ENCODE measurements around the gene MIPEP. TPM values are rescaled to one million over a fixed set of nuclear protein-coding genes. Genes with fewer than 3 reads are reported as not detected.
"Not testable (repeated sequence)": the region's sequence is repeated elsewhere in the genome, so short reads cannot be mapped to it uniquely, and the experiment has no call there.

The MIPEP gene
- total RNA-seq, 2 experiments from 2014 or later = 13.2 to 15.5 TPM

DNA sequence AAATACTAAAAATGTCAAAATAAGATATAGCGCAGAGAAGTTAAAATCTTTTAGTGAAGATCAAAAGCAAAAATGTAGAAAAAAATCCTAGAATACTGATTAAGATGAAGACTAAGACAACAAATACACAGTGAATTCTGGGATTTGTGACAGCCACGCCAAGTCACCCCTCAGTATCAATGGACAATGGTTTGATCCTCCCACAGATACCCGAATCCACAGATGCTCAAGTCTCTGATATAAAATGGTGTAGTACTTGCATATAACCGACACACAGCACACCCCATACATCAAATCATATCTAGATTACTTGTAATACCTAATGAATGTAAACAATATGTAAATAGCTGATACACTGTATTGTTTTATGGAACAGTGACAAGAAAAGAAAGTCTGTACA, 5.9 kb downstream of the MIPEP start:
- DNase-seq (no peak), ATAC-seq (no peak)
- H3K36me3 Mint-ChIP-seq (ENCODE audit: low read depth) = peaks cover 17% of the 10 kb centered on the region
- CTCF ChIA-PET = no interaction called here
- no peak overlapping the region for H3K4me3 Mint-ChIP-seq
- no peaks in the 10 kb centered on the region for H3K27me3 Mint-ChIP-seq
- H3K9me3 Mint-ChIP-seq (ENCODE audit: low read depth) = no peaks in the 10 kb centered on the region
- intact Hi-C loops (cut with DNase I, micrococcal nuclease) = no loop called here
- H3K27ac Mint-ChIP-seq = no peak overlapping the region
- H3K4me1 Mint-ChIP-seq = peaks cover 14% of the 10 kb centered on the region
- POLR2A ChIA-PET = no interaction called here

DNA sequence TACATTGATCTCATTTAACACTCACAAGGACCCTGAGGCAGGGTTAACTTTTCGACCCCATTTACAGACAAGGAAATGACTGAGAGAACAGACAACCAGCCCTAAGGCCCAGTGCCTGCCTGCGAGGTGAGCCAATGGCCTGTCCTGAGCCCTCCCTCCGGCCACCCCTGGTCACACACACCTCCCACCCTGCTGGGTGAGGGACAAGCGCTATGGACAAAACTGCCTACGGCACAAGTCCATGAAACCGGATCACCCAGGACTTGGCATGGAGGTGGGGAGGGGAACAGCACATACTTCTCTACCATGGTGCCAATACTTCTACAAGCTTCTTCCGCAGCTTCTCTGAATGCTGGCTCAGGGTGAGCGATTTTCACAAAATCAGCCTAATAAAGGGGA, 7.8 kb downstream of the MIPEP start:
- H3K27me3 Mint-ChIP-seq; intact Hi-C loops (cut with DNase I, micrococcal nuclease); H3K4me1 Mint-ChIP-seq; H3K27ac Mint-ChIP-seq; CTCF ChIA-PET; H3K9me3 Mint-ChIP-seq (ENCODE audit: low read depth); DNase-seq; H3K4me3 Mint-ChIP-seq; POLR2A ChIA-PET; ATAC-seq: not testable (repeated sequence)
- H3K36me3 Mint-ChIP-seq (ENCODE audit: low read depth) = peaks cover 20% of the 10 kb centered on the region

- H3K4me3 Mint-ChIP-seq; intact Hi-C loops (cut with DNase I, micrococcal nuclease); H3K27me3 Mint-ChIP-seq; H3K4me1 Mint-ChIP-seq; H3K27ac Mint-ChIP-seq; CTCF ChIA-PET; H3K9me3 Mint-ChIP-seq (ENCODE audit: low read depth); DNase-seq; ATAC-seq; POLR2A ChIA-PET: not testable (repeated sequence)
- peaks cover 22% of the 10 kb centered on the region for H3K36me3 Mint-ChIP-seq (ENCODE audit: low read depth)
These were observed 8.5 kb downstream of the MIPEP start for GRCh38 chr13:23880493-23881401.

- Mint-ChIP-seq H3K4me3 (no peak overlapping the region), H3K4me1 (no peaks in the 10 kb centered on the region), H3K36me3 (ENCODE audit: low read depth) (peaks cover 13% of the 10 kb centered on the region), H3K9me3 (ENCODE audit: low read depth) (no peaks in the 10 kb centered on the region), H3K27me3 (no peaks in the 10 kb centered on the region), H3K27ac (no peak overlapping the region)
- ChIA-PET POLR2A (no interaction called here), CTCF (interaction anchor here (0.6 kb wide), 1 partner anchor 153 kb away, joined by 3 read pairs; no protein-coding TSS in a partner anchor)
- intact Hi-C loops (cut with DNase I, micrococcal nuclease) = loop anchor here in 1 of 2 experiments (10.0 kb wide), 1 partner anchor 162 kb away; no protein-coding TSS in a partner anchor
- ATAC-seq (no peak), DNase-seq (no peak)
These were observed 11.9 kb downstream of the MIPEP start for GRCh38 chr13:23877286-23877685.

DNA sequence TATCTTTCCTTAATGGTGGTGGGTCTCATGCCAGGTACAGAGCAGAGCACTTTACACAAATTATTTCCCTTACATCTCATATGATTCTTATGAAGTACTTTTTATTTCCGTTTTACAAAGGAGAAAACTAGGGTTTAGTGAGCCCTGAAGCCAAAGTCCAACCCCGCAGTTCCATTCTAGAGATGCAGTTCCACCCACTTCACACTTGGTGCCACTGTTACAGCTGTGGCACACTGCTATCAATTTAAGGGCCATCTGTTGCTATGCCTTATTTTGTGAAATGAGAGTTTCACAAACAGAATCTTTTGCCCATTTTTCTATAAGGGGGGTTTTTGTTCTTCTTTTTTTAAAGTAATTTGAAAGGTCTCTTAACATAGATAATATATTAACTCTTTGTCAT, 12.9 kb downstream of the MIPEP start:
- peaks cover 11% of the 10 kb centered on the region for H3K36me3 Mint-ChIP-seq (ENCODE audit: low read depth)
- DNase-seq (no peak), ATAC-seq (no peak)
- H3K27me3 Mint-ChIP-seq = no peaks in the 10 kb centered on the region
- POLR2A ChIA-PET = no interaction called here
- CTCF ChIA-PET = interaction anchor here (0.6 kb wide), 1 partner anchor 179 kb away, joined by 3 read pairs; no protein-coding TSS in a partner anchor
- intact Hi-C loops (cut with DNase I, micrococcal nuclease) = loop anchor here in 1 of 2 experiments (10.0 kb wide), 1 partner anchor 161 kb away; no protein-coding TSS in a partner anchor
- H3K9me3 Mint-ChIP-seq (ENCODE audit: low read depth) = no peaks in the 10 kb centered on the region
- H3K4me3 Mint-ChIP-seq = no peak overlapping the region
- H3K27ac Mint-ChIP-seq = no peak overlapping the region
- H3K4me1 Mint-ChIP-seq = no peaks in the 10 kb centered on the region

DNA sequence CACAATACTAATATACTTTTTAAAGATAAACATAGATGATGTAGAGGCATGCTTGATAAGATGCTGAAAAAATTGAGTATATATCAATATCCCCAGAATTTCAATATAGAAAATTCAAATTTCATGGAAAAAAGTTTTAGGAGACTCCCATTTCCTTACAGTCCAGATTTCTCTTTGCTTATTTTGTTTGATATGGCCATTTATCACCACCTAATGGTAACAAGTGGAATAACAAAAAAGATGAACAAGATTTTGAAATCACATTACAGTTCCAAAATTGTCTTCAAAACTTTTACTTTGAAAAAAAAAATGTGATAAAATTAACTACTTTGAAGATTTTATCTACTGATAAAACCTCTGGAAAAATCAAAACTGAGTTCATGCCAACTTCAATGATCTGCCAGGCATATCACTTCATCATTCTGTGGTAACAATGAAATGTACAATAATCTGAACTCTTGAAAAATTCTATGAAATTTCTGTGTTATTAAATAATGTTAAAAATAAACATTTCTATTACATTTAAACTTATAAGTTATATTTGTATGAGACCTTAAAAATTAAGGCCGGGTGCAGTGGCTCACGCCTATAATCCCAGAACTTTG, 17.5 kb downstream of the MIPEP start:
- POLR2A ChIA-PET = no interaction called here
- Mint-ChIP-seq H3K9me3 (ENCODE audit: low read depth) (no peaks in the 10 kb centered on the region), H3K4me3 (no peak overlapping the region), H3K4me1 (no peaks in the 10 kb centered on the region), H3K36me3 (ENCODE audit: low read depth) (peaks cover 2% of the 10 kb centered on the region), H3K27ac (no peak overlapping the region), H3K27me3 (no peaks in the 10 kb centered on the region)
- intact Hi-C loops (cut with DNase I, micrococcal nuclease) = loop anchor here (1.0 to 10.0 kb wide), 5 partner anchors 155 to 405 kb away; no protein-coding TSS in a partner anchor
- ATAC-seq (no peak), DNase-seq (no peak)
- CTCF ChIA-PET = no interaction called here

DNA sequence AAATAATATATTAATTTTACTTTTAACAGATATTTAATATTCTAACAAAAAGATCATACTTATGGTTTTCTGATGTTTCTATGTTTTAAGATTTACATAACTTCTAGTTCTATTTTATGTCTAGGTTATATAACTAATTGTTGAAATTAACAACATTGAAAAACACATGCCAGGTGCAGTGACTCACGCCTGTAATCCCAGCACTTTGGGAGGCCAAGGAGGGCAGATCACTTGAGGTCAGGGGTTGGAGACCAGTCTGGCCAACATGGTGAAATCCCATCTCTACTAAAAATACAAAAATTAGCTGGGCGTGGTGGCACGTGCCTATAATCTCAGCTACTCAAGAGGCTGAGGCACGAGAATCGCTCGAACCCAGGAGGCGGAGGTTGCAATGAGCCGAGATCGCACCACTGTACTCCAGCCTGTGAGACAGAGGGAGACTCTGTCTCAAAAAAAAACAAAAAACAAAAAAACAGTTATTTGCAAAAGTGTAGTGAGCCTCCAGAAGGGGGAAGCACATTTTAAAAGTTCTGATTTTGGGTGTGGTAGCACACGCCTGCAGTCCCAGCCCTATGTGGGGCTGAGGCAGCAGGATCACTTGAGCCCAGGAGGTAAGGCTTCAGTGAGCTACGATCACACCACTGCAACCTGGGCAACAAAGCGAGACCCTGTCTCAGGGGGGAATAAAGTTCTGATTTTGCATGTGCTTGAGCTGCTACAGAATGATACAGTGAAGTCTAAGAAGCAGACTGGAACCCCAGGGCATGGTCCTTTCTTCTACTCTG, 18.7 kb downstream of the MIPEP start:
- peaks cover 2% of the 10 kb centered on the region for H3K36me3 Mint-ChIP-seq (ENCODE audit: low read depth)
- intact Hi-C loops (cut with DNase I, micrococcal nuclease) = loop anchor here (1.0 to 10.0 kb wide), 5 partner anchors 154 to 404 kb away; no protein-coding TSS in a partner anchor
- no peaks in the 10 kb centered on the region for H3K27me3 Mint-ChIP-seq
- no peaks in the 10 kb centered on the region for H3K4me1 Mint-ChIP-seq
- no peak overlapping the region for H3K27ac Mint-ChIP-seq
- H3K4me3 Mint-ChIP-seq = no peak overlapping the region
- ChIA-PET POLR2A (no interaction called here), CTCF (interaction anchor here (0.9 kb wide), 1 partner anchor 19 kb away, joined by 3 read pairs; the partner anchor contains the start of gene MIPEP)
- DNase-seq = no peak
- ATAC-seq = no peak
- no peaks in the 10 kb centered on the region for H3K9me3 Mint-ChIP-seq (ENCODE audit: low read depth)

DNA sequence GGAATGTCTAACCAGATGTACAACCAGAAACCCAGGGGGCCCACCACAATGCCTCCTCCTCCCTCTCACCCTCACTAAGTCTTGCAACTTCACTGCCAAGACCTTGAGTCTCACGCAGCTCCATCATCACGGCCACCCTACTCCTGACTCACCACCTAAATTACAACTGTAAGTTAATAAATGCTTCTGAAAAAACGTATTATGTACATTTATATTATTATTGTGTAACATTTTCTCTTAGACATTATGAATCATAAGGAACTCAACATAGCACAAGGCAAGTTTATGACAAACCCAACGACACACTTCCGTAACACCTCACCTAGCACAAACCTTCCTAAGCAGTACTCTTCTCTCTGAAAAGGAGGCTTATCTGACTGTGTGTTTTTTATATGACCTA, 20.7 kb downstream of the MIPEP start:
- no peaks in the 10 kb centered on the region for H3K4me1 Mint-ChIP-seq
- no peaks in the 10 kb centered on the region for H3K9me3 Mint-ChIP-seq (ENCODE audit: low read depth)
- no peak overlapping the region for H3K4me3 Mint-ChIP-seq
- ChIA-PET CTCF (interaction anchor here (0.9 to 1.2 kb wide), 4 partner anchors 11 to 401 kb away, joined by 3 to 6 read pairs (median 4); no protein-coding TSS in a partner anchor), POLR2A (no interaction called here)
- no peaks in the 10 kb centered on the region for H3K27me3 Mint-ChIP-seq
- ATAC-seq (no peak), DNase-seq (no peak)
- intact Hi-C loops (cut with DNase I, micrococcal nuclease) = no loop called here
- peaks cover 2% of the 10 kb centered on the region for H3K36me3 Mint-ChIP-seq (ENCODE audit: low read depth)
- no peak overlapping the region for H3K27ac Mint-ChIP-seq

DNA sequence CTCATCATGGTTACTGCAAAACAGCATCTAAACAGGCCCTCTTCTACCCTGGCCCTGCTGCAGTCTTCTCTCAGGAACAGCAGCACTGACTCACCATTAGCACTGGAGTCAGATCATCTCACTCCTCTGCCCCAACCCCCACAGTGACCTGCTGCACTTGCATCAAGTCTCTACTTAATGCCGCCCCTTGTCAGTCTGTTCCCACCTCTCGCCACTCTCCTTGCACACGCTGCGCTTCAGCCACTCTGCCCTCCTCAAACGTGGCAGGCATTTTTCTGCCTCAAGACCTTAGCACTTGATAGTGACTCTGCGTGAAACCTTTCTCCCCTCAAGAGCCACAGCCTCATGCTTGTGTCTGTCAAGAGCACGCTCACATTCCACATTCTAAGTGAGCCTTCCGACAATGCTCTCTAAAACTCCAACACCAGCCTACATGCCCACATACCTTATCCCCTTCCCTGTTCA, 22.1 kb downstream of the MIPEP start:
- POLR2A ChIA-PET = no interaction called here
- intact Hi-C loops (cut with DNase I, micrococcal nuclease) = no loop called here
- Mint-ChIP-seq H3K27ac (no peak overlapping the region), H3K4me1 (no peaks in the 10 kb centered on the region), H3K4me3 (no peak overlapping the region), H3K27me3 (no peaks in the 10 kb centered on the region), H3K9me3 (ENCODE audit: low read depth) (no peaks in the 10 kb centered on the region), H3K36me3 (ENCODE audit: low read depth) (peaks cover 4% of the 10 kb centered on the region)
- CTCF ChIA-PET = no interaction called here
- no peak for ATAC-seq
- no peak for DNase-seq

DNA sequence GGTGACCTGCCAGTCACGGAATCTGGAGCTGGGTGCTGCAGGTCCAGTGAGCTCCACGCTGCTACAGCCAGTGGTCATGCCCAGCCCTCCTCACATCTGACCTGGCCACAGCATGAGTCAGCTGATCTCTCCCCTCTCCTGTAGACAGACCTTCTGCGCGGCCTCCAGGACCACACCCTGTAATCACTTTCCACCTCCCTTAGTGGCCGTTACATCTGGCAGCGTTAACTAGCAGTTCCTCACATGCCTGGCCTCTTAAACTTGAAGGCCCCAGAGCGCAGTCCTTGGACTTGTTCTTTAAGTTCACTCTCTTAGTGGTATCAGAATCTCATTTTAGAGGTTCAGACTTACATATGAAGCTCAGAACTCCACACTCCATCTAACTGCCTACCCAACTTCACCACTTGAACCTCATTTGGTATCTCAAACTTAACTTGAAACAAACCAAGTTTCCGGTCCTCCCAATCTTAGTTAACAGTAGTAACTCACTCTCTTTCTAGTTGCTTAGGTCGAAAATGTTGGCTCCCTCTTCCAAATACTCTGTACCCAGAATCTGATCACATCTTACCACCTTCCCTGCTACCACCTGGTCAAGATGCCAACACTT, 22.7 kb downstream of the MIPEP start:
- ATAC-seq (no peak), DNase-seq (no peak)
- no peaks in the 10 kb centered on the region for H3K9me3 Mint-ChIP-seq (ENCODE audit: low read depth)
- H3K4me1 Mint-ChIP-seq = no peaks in the 10 kb centered on the region
- no peak overlapping the region for H3K4me3 Mint-ChIP-seq
- no peaks in the 10 kb centered on the region for H3K27me3 Mint-ChIP-seq
- H3K36me3 Mint-ChIP-seq (ENCODE audit: low read depth) = peaks cover 5% of the 10 kb centered on the region
- CTCF ChIA-PET = interaction anchor here (0.6 kb wide), 2 partner anchors 292 to 476 kb away, joined by 4 read pairs; no protein-coding TSS in a partner anchor
- POLR2A ChIA-PET = no interaction called here
- intact Hi-C loops (cut with DNase I, micrococcal nuclease) = no loop called here
- no peak overlapping the region for H3K27ac Mint-ChIP-seq

GRCh38 chr13:23865906-23866305, 23.3 kb downstream of the MIPEP start:
- Mint-ChIP-seq H3K4me3 (no peak overlapping the region), H3K27me3 (no peaks in the 10 kb centered on the region)

More at GRCh38 chr13:23865906-23866305, 23.3 kb downstream of the MIPEP start:
- intact Hi-C loops (cut with DNase I, micrococcal nuclease) = no loop called here
- H3K27ac Mint-ChIP-seq = no peak overlapping the region
- H3K4me1 Mint-ChIP-seq = no peaks in the 10 kb centered on the region
- no peaks in the 10 kb centered on the region for H3K9me3 Mint-ChIP-seq (ENCODE audit: low read depth)
- DNase-seq (no peak), ATAC-seq (no peak)
- ChIA-PET CTCF (interaction anchor here (0.6 kb wide), 2 partner anchors 291 to 475 kb away, joined by 4 read pairs; no protein-coding TSS in a partner anchor), POLR2A (no interaction called here)
- peaks cover 6% of the 10 kb centered on the region for H3K36me3 Mint-ChIP-seq (ENCODE audit: low read depth)
